T-helper 1 cell (primary cell): ENCODE results near the gene PTAFR.

Experiments
- DNase-seq, 5 donors: peaks; one replicate each; pipeline ENCODE4 v3.0.0-alpha.2; 2012 to 2020

PTAFR gene

DNA sequence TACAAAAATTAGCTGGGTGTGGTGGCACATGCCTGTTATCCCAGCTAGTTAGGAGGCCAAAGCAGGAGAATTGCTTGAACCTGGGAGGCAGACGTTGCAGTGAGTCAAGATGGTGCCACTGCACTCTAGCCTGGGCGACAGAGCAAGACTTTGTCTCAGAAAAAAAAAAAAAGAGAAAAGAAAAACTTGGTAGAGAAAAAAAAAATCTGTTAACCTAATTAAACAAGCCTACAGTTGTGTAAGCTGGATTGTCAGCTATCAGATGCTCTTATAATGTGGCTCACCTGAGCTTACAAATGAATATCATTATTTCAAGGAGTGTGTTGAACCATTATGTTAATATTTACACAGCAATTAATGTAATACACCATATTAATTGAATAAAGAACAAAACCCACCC, 61.6 kb downstream of the PTAFR start:
- no peak for DNase-seq

- DNase-seq = no peak
Measured at GRCh38 chr1:28113242-28113572, 63.3 kb downstream of the PTAFR start.

DNA sequence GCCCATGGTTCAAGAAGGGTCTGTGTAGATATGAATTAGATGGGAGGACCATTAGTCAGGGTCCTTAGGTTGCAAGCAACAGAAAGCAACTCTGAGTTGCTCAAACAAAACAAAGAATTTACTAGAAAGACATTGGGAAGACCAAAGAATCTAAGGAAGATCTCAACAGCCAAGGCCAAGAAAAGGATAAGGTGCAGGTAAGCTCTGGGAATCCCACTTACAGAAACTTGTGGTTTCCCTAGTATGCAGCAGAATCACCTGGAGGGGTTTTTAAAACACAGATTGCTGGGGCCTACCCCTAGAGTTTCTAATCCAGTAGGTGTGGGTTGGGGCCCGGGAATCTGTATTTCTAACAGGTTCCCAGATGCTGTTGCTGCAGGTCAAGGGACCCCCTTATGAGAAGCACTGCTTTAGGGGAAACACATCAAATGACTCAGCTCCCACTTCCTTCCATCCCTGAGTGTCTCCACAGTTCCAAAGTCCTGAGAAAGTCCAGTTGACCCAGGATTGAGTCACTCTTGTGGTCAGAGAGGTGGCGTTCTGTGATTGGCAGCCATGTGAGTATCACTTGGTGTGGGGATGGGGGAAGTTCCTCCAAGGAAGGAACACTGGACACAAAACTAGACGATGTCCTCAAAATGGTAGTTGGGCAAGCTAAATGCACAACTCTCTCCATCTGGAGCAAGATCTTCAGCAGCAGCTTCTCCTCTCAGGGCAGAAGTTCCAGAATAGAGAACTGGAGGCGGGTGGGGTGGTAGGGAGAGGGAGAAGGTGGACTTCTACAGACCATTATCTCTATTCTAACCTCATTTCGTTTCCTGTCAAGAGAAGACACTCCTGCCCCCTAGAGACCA, 63.9 kb downstream of the PTAFR start:
- no peak for DNase-seq

- DNase-seq = peak in 1 of 5 donors; percentile 11
Measured at GRCh38 chr1:28111157-28111556, 65.3 kb downstream of the PTAFR start.

DNA sequence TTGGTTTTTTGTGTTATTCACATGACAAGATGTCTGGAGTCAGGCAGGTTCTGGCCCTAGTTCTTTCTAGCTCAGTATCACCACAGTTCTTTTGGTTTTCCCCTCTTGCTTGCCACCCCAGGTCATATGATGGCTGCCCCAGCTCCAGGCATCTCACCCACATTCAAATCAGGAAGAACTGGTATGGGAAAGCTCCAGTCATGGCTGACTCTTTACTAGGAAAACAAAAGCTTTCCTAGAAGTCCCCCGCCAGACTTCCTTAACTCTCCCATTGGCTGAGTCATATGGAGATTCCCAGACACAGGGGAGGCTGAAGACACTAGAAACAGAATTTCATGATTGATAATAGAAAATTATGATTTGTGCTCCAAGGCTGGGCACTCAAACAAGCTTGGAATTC, 65.9 kb downstream of the PTAFR start:
- DNase-seq = no peak

GRCh38 chr1:28109639-28110038, 66.9 kb downstream of the PTAFR start:
- DNase-seq = no peak

DNA sequence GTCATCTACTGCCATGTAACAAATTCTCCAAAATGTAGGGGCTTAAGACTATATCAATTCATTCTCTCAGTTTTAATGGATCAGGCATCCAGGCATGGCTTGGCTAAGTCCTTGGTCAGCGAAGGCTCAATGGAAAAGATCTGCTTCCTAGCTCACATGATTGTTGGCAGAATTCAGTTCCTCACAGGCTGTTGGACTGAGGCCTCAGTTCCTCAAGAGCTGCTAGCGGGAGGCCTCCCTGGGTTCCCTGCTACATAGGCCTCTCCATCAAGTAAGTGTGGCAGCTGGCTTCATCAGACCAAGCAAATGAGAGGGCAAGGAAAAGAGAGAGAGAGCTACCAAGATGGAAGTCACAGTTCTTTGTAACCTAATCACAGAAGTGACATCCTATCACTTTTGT, 68.5 kb downstream of the PTAFR start:
- no peak for DNase-seq

DNA sequence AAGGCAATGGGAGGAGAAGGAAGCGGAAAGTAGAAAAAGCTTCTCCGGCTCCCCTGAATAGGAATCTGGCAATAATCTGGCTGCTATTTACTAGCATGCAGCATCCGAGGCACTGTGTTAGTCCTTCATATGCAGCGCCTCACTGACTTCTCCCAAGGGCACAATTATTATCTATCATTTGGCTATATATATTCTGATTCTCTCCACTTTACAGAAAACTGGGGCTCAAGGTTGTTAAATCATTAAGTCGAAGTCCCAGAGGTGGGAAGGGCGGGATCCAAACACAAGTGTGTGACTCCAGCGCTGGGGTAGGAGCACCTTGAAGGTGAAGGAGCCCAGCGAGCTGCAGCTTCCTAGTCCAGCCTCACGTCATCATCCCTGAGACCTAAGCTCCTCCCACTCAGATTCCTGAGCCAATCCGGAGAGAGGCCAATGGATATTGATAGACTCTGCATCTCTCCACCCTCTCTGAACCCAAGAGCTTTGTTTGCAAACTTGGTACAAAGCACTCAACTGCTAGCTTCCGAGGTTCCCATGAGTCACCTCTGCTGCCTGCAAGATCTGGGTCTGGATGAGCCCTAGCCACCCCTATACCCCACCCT, 71.5 kb downstream of the PTAFR start:
- no peak for DNase-seq

- no peak for DNase-seq
Measured at GRCh38 chr1:28102189-28102588, 74.3 kb downstream of the PTAFR start.

DNA sequence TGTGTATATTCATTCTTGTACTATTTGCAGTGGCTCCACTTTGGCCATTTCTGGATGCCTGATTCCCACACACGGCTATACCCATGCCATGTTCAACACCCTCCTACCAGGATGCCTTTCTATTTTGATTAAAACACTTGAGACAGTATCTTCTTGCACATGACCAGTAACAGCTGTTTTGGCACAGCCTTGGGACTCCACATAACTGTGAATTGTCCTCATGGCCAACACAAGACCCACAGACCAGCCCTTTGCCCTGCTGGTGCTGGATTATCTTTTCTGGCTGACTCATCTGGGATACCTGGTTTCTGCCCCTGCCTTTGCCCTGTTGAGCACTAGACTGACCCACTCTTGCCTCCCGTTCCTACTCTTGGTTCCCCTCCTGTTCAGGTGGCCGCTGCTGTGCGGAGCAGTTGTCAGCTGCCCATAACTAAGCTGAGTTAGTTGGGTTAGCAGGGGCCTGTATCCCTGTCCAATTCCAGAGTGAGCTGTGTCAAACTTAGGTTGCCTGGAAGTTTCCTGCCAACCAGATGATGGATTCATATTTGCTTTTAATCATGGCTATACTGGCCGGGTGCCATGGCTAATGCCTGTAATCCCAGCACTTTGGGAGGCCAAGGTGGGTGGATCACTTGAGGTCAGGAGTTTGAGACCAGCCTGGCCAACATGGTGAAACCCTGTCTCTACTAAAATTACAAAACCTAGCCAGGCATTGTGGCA, 77.3 kb downstream of the PTAFR start:
- DNase-seq = no peak
